ENCODE data around the gene PPIG. TPM values are rescaled to one million over a fixed set of nuclear protein-coding genes. Genes with fewer than 3 reads are reported as not detected.
A peak's percentile ranks its signal among the peaks of the same experiment; 100 is the strongest.
"Not testable (repeated sequence)": the region's sequence is repeated elsewhere in the genome, so short reads cannot be mapped to it uniquely, and the experiment has no call there.

Gene PPIG
- polyA plus RNA-seq, 1 of the 3 experiments (the other 2 are of a cell fraction) = 8.3 TPM

DNA sequence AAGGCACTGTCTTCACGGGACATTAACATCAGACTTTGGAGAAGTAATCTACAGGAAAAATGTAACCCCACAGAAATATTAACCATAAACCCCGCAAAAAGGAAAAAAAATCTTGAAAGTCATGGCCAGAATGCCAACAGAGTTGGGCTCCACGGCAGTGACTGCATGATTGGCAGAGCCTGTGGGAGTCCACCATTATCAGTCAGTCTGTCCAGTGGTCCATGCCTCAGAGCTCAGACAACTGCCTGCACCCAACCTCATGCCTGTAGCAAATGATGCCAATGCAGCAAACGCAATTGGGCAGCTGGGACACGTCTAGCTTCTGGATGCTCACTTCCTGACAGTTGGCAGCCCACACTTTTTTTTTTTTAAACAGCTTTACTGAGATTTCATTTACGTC lies 5.1 kb upstream of the PPIG start (continued):
- TF ChIP-seq FOSL2 (IDR thresholded peaks at IDR 0.05; ENCODE audit: borderline replicate concordance, low read depth) = no peak
- TF ChIP-seq RAD21 (IDR thresholded peaks at IDR 0.05; ENCODE audit: low read length) = no peak
- no peak for TF ChIP-seq FOXJ3 (CRISPR knock-in tag; IDR thresholded peaks at IDR 0.05)
- TF ChIP-seq ELF1 (IDR thresholded peaks at IDR 0.05) = no peak
- TF ChIP-seq, protein P1, sequence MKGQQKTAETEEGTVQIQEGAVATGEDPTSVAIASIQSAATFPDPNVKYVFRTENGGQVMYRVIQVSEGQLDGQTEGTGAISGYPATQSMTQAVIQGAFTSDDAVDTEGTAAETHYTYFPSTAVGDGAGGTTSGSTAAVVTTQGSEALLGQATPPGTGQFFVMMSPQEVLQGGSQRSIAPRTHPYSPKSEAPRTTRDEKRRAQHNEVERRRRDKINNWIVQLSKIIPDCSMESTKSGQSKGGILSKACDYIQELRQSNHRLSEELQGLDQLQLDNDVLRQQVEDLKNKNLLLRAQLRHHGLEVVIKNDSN (IDR thresholded peaks at IDR 0.05; ENCODE audit: borderline replicate concordance, low read depth) = no peak
- TF ChIP-seq FOXM1 (IDR thresholded peaks at IDR 0.05; ENCODE audit: low read depth) = no peak
- no peak for TF ChIP-seq JUND (IDR thresholded peaks at IDR 0.05)

DNA sequence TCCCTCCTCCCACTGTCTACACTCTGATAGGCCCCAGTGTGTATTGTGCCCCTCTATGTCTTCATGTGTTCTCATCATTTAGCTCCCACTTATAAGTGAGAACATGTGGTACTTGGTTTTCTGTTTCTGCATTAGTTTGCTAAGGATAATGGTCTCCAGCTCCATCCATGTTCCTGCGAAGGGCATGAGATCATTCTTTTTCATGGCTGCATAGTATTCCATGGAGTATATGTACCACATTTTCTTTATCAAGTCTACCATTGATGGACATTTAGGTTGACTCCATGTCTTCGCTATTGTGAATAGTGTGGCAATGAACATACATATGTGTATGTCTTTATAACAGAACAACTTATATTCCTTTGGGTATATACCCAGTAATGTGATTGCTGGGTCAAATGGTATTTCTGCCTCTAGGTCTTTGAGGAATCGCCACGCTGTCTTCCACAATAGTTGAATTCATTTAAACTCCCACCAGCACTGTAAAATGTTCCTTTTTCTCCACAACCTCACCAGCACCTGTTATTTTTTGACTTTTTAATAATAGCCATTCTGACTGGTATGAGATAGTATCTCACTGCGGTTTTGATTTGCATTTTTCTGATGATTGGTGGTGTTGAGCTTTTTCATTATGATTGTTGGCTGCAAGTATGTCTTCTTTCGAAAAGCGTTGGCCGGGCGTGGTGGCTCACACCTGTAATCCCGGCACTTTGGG lies 1.4 kb upstream of the PPIG start:
- H3K4me3 ChIP-seq (ENCODE audit: low read depth in 2 of 2, low read length in 1 of 2); H3K27ac ChIP-seq (ENCODE audit: low read depth in 2 of 2, low read length in 1 of 2); H3K36me3 ChIP-seq (replicated peaks in 1 of 2; ENCODE audit: control insufficient read depth in 1 of 2, insufficient read depth in 2 of 2, low read length in 1 of 2); H3K9me3 ChIP-seq; H3K9me2 ChIP-seq; H2AFZ ChIP-seq (ENCODE audit: low read depth); POLR2A ChIA-PET; CTCF ChIA-PET; H3K4me1 ChIP-seq (ENCODE audit: control insufficient read depth in 1 of 2, insufficient read depth in 2 of 2, low read depth in 1 of 2, low read length in 1 of 2); DNase-seq; H3K27me3 ChIP-seq (ENCODE audit: insufficient read depth); H3K9ac ChIP-seq; H3F3A ChIP-seq (replicated peaks; ENCODE audit: insufficient read depth); H3K4me2 ChIP-seq: not testable (repeated sequence)
- Histone ChIP-seq H3K79me2 (ENCODE audit: insufficient read depth) (peaks cover 35% of the 10 kb centered on the region), H4K20me1 (ENCODE audit: insufficient read depth) (peaks cover 14% of the 10 kb centered on the region)
- 91% methylated on average over 10 of the region's 10 CpGs for WGBS (ENCODE audit: low lambda C conversion rate)

DNA sequence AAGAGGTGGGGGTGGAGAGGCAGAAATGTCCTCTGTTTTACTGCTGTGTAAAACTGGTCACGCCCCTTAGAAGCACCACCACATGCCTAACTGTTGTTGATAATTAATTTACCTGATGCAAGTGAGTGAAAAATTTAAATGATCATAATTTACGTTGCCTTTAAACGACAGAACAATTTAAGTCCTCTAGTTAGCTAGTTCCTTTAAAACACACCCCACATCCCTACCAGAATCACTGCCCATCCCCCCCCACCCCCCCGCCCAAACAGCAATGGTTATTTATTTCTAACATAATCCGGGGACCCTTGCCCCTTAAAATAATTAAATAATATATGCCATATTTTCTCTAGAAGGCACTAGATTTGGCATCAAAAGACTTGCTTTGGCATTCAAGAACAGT lies 633 bp upstream of the PPIG start:
- Histone ChIP-seq H2AFZ (ENCODE audit: low read depth) (peak overlapping the region; percentile 92), H3K9me3 (no peaks in the 10 kb centered on the region), H3K27me3 (ENCODE audit: insufficient read depth) (no peaks in the 10 kb centered on the region), H4K20me1 (ENCODE audit: insufficient read depth) (peaks cover 19% of the 10 kb centered on the region), H3K27ac (ENCODE audit: low read depth in 2 of 2, low read length in 1 of 2) (no peak overlapping the region), H3K9me2 (no peaks in the 10 kb centered on the region), H3F3A (replicated peaks; ENCODE audit: insufficient read depth) (peaks cover 7% of the 10 kb centered on the region), H3K79me2 (ENCODE audit: insufficient read depth) (peaks cover 43% of the 10 kb centered on the region), H3K4me3 (ENCODE audit: low read depth in 2 of 2, low read length in 1 of 2) (no peak overlapping the region; a peak in 1 of 4 replicates), H3K9ac (no peak overlapping the region), H3K36me3 (replicated peaks in 1 of 2; ENCODE audit: control insufficient read depth in 1 of 2, insufficient read depth in 2 of 2, low read length in 1 of 2) (peaks cover 0 to 3% of the 10 kb centered on the region in 2 experiments), H3K4me1 (ENCODE audit: control insufficient read depth in 1 of 2, insufficient read depth in 2 of 2, low read depth in 1 of 2, low read length in 1 of 2) (peaks cover 0 to 2% of the 10 kb centered on the region in 2 experiments; a peak in 2 of 4 replicates), H3K4me2 (no peak overlapping the region)
- DNase-seq = no peak
- CTCF ChIA-PET = no interaction called here
- WGBS (ENCODE audit: low lambda C conversion rate) = 97% methylated on average over 5 of the region's 5 CpGs
- TF ChIP-seq, protein P2, sequence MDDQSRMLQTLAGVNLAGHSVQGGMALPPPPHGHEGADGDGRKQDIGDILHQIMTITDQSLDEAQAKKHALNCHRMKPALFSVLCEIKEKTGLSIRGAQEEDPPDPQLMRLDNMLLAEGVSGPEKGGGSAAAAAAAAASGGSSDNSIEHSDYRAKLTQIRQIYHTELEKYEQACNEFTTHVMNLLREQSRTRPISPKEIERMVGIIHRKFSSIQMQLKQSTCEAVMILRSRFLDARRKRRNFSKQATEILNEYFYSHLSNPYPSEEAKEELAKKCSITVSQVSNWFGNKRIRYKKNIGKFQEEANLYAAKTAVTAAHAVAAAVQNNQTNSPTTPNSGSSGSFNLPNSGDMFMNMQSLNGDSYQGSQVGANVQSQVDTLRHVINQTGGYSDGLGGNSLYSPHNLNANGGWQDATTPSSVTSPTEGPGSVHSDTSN (IDR thresholded peaks at IDR 0.05) = no peak
- TF ChIP-seq ELF1 (IDR thresholded peaks at IDR 0.05) (no peak), MXI1 (IDR thresholded peaks at IDR 0.05; ENCODE audit: low read depth, low read length) (no peak), RAD21 (IDR thresholded peaks at IDR 0.05; ENCODE audit: low read length) (no peak), FOXM1 (IDR thresholded peaks at IDR 0.05; ENCODE audit: low read depth) (no peak), TAF1 (IDR thresholded peaks at IDR 0.05; ENCODE audit: borderline replicate concordance, low read depth, low read length) (no peak), SIN3A (IDR thresholded peaks at IDR 0.05; ENCODE audit: borderline replicate concordance, low read depth, low read length) (no peak), GATA2 (CRISPR knock-in tag; IDR thresholded peaks at IDR 0.05) (no peak), CHD2 (IDR thresholded peaks at IDR 0.05; ENCODE audit: low read length, partially characterized antibody) (no peak), FOXJ3 (CRISPR knock-in tag; IDR thresholded peaks at IDR 0.05) (no peak), TCF12 (IDR thresholded peaks at IDR 0.05) (no peak), RXRA (IDR thresholded peaks at IDR 0.05; ENCODE audit: borderline replicate concordance, low read depth) (no peak)
- TF ChIP-seq, protein P1 (IDR thresholded peaks at IDR 0.05; ENCODE audit: borderline replicate concordance, low read depth) = no peak
- TF ChIP-seq, protein P3, sequence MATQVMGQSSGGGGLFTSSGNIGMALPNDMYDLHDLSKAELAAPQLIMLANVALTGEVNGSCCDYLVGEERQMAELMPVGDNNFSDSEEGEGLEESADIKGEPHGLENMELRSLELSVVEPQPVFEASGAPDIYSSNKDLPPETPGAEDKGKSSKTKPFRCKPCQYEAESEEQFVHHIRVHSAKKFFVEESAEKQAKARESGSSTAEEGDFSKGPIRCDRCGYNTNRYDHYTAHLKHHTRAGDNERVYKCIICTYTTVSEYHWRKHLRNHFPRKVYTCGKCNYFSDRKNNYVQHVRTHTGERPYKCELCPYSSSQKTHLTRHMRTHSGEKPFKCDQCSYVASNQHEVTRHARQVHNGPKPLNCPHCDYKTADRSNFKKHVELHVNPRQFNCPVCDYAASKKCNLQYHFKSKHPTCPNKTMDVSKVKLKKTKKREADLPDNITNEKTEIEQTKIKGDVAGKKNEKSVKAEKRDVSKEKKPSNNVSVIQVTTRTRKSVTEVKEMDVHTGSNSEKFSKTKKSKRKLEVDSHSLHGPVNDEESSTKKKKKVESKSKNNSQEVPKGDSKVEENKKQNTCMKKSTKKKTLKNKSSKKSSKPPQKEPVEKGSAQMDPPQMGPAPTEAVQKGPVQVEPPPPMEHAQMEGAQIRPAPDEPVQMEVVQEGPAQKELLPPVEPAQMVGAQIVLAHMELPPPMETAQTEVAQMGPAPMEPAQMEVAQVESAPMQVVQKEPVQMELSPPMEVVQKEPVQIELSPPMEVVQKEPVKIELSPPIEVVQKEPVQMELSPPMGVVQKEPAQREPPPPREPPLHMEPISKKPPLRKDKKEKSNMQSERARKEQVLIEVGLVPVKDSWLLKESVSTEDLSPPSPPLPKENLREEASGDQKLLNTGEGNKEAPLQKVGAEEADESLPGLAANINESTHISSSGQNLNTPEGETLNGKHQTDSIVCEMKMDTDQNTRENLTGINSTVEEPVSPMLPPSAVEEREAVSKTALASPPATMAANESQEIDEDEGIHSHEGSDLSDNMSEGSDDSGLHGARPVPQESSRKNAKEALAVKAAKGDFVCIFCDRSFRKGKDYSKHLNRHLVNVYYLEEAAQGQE (IDR thresholded peaks at IDR 0.05; ENCODE audit: low read depth, low read length) = no peak
- TF ChIP-seq, protein P4, sequence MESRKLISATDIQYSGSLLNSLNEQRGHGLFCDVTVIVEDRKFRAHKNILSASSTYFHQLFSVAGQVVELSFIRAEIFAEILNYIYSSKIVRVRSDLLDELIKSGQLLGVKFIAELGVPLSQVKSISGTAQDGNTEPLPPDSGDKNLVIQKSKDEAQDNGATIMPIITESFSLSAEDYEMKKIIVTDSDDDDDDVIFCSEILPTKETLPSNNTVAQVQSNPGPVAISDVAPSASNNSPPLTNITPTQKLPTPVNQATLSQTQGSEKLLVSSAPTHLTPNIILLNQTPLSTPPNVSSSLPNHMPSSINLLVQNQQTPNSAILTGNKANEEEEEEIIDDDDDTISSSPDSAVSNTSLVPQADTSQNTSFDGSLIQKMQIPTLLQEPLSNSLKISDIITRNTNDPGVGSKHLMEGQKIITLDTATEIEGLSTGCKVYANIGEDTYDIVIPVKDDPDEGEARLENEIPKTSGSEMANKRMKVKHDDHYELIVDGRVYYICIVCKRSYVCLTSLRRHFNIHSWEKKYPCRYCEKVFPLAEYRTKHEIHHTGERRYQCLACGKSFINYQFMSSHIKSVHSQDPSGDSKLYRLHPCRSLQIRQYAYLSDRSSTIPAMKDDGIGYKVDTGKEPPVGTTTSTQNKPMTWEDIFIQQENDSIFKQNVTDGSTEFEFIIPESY (IDR thresholded peaks at IDR 0.05; ENCODE audit: borderline replicate concordance, low read depth) = no peak
- POLR2A ChIA-PET = no interaction called here
